B cell (primary cell): ENCODE results near the gene MBOAT1. TPM values are rescaled to one million over a fixed set of nuclear protein-coding genes. Genes with fewer than 3 reads are reported as not detected.

Source experiments
- ATAC-seq: fragments of 200-7000 bp; cut with Tn5 transposase; one replicate; pipeline ENCODE4 v1.10.0; 2021; ENCODE audit warnings: low read depth, mild to moderate bottlenecking, moderate number of reproducible peaks, moderate library complexity
- CTCF ChIA-PET: fragments of 350-600 bp; sonication (Branson Sonifier 250); formaldehyde crosslinking; loops from one replicate; lab custom pipeline; 2021; ENCODE audit warnings: antibody characterized with exemption, inconsistent platforms; lab: Charles Lee
- POLR2A ChIA-PET: fragments of 350-600 bp; sonication (Branson Sonifier 250); formaldehyde crosslinking; loops from one replicate; lab custom pipeline; 2021; ENCODE audit warnings: antibody characterized with exemption; lab: Charles Lee
- DNase-seq: peaks from one replicate; pipeline ENCODE4 v3.0.0; 2013
- H2AFZ ChIP-seq: 2 replicates; pipeline ENCODE4 v1.6.1; 2012; ENCODE audit warnings: mild to moderate bottlenecking, low read depth, low read length; ENCODE audit not compliant: insufficient read depth, poor library complexity, severe bottlenecking
- H3K27ac ChIP-seq, 2 donors: 1 replicate in 1 of 2; 2 replicates in 1 of 2; pipeline ENCODE4 v1.5.1; 2012 to 2013; ENCODE audit warnings: low read length in 2 of 2, mild to moderate bottlenecking in 2 of 2, moderate library complexity in 1 of 2
- H3K27me3 ChIP-seq, 4 experiments: fragments of 200-600 bp in 1 of 4; sonication (generic) in 1 of 4; replicated peaks in 1 of 4; 1 replicate in 2 of 4; 2 replicates in 2 of 4; pipeline versions ENCODE4 v1.6.1 to v1.7.0; 2013 to 2016; ENCODE audit warnings: low read length in 3 of 4, mild to moderate bottlenecking in 2 of 4, mixed read lengths in 1 of 4, moderate library complexity in 1 of 4; ENCODE audit not compliant: insufficient read depth in 4 of 4, control insufficient read depth in 3 of 4; ENCODE audit errors: control extremely low read depth in 1 of 4
- H3K36me3 ChIP-seq, 2 experiments: replicated peaks in 1 of 2; 1 replicate in 1 of 2; 2 replicates in 1 of 2; pipeline versions ENCODE4 v1.6.1 to v1.7.1; 2013; ENCODE audit warnings: low read length in 1 of 2; ENCODE audit not compliant: insufficient read depth in 2 of 2, control insufficient read depth in 1 of 2; ENCODE audit errors: control extremely low read depth in 1 of 2, extremely low read depth in 1 of 2
- H3K4me1 ChIP-seq, 2 donors: fragments of 200-600 bp in 1 of 2; sonication (generic) in 1 of 2; 1 replicate in 1 of 2; 2 replicates in 1 of 2; pipeline versions ENCODE4 v1.5.1 to v1.6.1; 2013 to 2017; ENCODE audit warnings: low read length in 2 of 2; ENCODE audit not compliant: control insufficient read depth in 2 of 2, insufficient read depth in 2 of 2
- H3K4me2 ChIP-seq: replicated peaks from 2 replicates; pipeline ENCODE3; 2012; ENCODE audit warnings: mild to moderate bottlenecking, low read depth, low read length; ENCODE audit not compliant: poor library complexity, severe bottlenecking
- H3K4me3 ChIP-seq, 5 experiments: fragments of 200-600 bp in 1 of 5; sonication (generic) in 1 of 5; 1 replicate in 3 of 5; 2 replicates in 2 of 5; pipeline versions ENCODE4 v1.5.1 to v1.7.0; 2011 to 2016; ENCODE audit warnings: low read length in 4 of 5, mild to moderate bottlenecking in 4 of 5, low read depth in 2 of 5, control low read depth in 1 of 5, moderate library complexity in 1 of 5; ENCODE audit not compliant: insufficient read depth in 1 of 5; ENCODE audit errors: control extremely low read depth in 1 of 5, extremely low read depth in 1 of 5
- H3K79me2 ChIP-seq: fragments of 200-600 bp; sonication (generic); one replicate; pipeline ENCODE4 v1.6.0; 2016; ENCODE audit warnings: low read length; ENCODE audit not compliant: control insufficient read depth, insufficient read depth
- H3K9ac ChIP-seq: fragments of 200-600 bp; sonication (generic); 2 replicates; pipeline ENCODE4 v1.6.1; 2017; ENCODE audit warnings: mild to moderate bottlenecking, low read length, moderate library complexity
- H3K9me3 ChIP-seq, 3 donors: one replicate each; pipeline versions ENCODE4 v1.6.1 to v1.7.1; 2013; ENCODE audit warnings: low read length in 2 of 3; ENCODE audit not compliant: control insufficient read depth in 2 of 3, insufficient read depth in 1 of 3; ENCODE audit errors: control extremely low read depth in 1 of 3
- H4K20me1 ChIP-seq: 2 replicates; pipeline ENCODE4 v1.6.0; 2012; ENCODE audit warnings: mild to moderate bottlenecking, low read length; ENCODE audit not compliant: insufficient read depth, control insufficient read depth, poor library complexity, severe bottlenecking
- H3K27ac Mint-ChIP-seq: one replicate; pipeline ENCODE4 v1.8.0; 2021; ENCODE audit warnings: mixed read lengths
- H3K27me3 Mint-ChIP-seq: one replicate; pipeline ENCODE4 v1.8.0; 2021; ENCODE audit warnings: mixed read lengths
- H3K4me1 Mint-ChIP-seq: one replicate; pipeline ENCODE4 v1.8.0; 2021; ENCODE audit warnings: mixed read lengths
- H3K4me3 Mint-ChIP-seq: one replicate; pipeline ENCODE4 v1.8.0; 2021; ENCODE audit warnings: mixed read lengths
- H3K9me3 Mint-ChIP-seq: one replicate; pipeline ENCODE4 v1.8.0; 2022; ENCODE audit warnings: mixed read lengths; ENCODE audit not compliant: insufficient read depth
- EZH2 ChIP-seq: IDR thresholded peaks from 2 replicates; pipeline ENCODE4 v1.6.1; 2012; ENCODE audit warnings: borderline replicate concordance, low read depth, mild to moderate bottlenecking, moderate library complexity, low read length; ENCODE audit not compliant: insufficient read depth, poor library complexity, severe bottlenecking
- WGBS: methylation state at CpG from one replicate; pipeline ENCODE4 v1.1.5; 2013; ENCODE audit warnings: missing lambda C conversion rate; ENCODE audit not compliant: insufficient coverage; 5-methylcytosine and 5-hydroxymethylcytosine counted together
- intact Hi-C: fragments of 100-400 bp; cut with micrococcal nuclease; formaldehyde crosslinking; loops from one replicate; pipeline ENCODE4 v1.10.0; 2022
- polyA plus RNA-seq: library from polyadenylated mRNA; depleted of rRNA; stranded (reverse); fragments of >200 nt; gene quantifications from 2 replicates; pipeline ENCODE4 v1.2.3, GENCODE V29; 2012
- total RNA-seq, 2 donors: library from RNA; stranded (reverse); fragments of 120-200 nt in 1 of 2; gene quantifications; 1 replicate in 1 of 2; 2 replicates in 1 of 2; pipeline versions ENCODE4 v1.2.3 to v1.2.4, GENCODE V29; 2013 to 2022
- TF ChIP-seq, protein P1 (sequence below): fragments of 200-600 bp; IDR thresholded peaks from one replicate; pipeline ENCODE4 v1.8.0; 2022; ENCODE audit warnings: antibody characterized with exemption, mild to moderate bottlenecking

The MBOAT1 gene
- total and polyA plus RNA-seq, 2 donors (not counting 1 experiment from before 2014, with no cell fraction given) = 5.4 to 8.1 TPM

DNA sequence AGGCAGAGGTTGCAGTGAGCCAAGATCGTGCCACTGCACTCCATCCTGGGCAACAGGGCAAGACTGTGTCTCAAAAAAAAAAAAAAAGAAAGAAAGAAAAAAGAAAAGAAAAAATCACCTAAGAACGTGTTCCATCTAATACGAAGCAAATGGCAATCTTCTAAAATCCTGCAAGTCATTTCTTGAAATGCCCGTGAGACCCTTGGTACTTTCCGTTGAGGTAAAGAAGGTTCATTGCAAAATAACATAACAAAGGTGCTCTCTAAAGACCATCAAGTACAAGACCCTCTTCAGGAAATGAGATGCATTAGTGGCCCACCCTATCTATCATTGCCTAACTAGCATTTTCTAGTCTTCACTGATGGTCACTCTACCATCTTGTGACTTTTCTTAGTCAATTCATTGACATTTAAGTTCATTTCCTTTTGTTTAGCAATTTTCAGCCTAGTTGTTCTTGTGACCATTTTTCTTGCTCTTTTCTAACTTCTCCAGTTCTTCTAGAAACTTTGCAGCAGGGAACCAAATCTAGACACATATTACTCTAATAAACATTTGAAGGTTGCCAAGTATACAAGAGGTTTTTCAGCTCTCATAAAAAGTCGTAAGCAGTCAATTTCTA lies 14.0 kb downstream of the MBOAT1 start:
- H2AFZ ChIP-seq = no peak overlapping the region
- H3K27ac ChIP-seq = no peak overlapping the region
- H3K4me1 ChIP-seq = no peaks in the 10 kb centered on the region
- no peak for TF ChIP-seq EZH2
- TF ChIP-seq, protein P1, sequence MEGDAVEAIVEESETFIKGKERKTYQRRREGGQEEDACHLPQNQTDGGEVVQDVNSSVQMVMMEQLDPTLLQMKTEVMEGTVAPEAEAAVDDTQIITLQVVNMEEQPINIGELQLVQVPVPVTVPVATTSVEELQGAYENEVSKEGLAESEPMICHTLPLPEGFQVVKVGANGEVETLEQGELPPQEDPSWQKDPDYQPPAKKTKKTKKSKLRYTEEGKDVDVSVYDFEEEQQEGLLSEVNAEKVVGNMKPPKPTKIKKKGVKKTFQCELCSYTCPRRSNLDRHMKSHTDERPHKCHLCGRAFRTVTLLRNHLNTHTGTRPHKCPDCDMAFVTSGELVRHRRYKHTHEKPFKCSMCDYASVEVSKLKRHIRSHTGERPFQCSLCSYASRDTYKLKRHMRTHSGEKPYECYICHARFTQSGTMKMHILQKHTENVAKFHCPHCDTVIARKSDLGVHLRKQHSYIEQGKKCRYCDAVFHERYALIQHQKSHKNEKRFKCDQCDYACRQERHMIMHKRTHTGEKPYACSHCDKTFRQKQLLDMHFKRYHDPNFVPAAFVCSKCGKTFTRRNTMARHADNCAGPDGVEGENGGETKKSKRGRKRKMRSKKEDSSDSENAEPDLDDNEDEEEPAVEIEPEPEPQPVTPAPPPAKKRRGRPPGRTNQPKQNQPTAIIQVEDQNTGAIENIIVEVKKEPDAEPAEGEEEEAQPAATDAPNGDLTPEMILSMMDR = no peak
- no peak overlapping the region for H3K4me2 ChIP-seq
- H3K9me3 ChIP-seq = no peaks in the 10 kb centered on the region
- no peaks in the 10 kb centered on the region for H4K20me1 ChIP-seq
- Mint-ChIP-seq H3K9me3 (no peaks in the 10 kb centered on the region), H3K27ac (no peak overlapping the region), H3K4me1 (peaks cover 2% of the 10 kb centered on the region), H3K27me3 (no peaks in the 10 kb centered on the region), H3K4me3 (no peak overlapping the region)
- POLR2A ChIA-PET = no interaction called here
- no peaks in the 10 kb centered on the region for H3K36me3 ChIP-seq
- intact Hi-C loops = no loop called here
- H3K79me2 ChIP-seq = no peaks in the 10 kb centered on the region
- DNase-seq (no peak), ATAC-seq (no peak)
- H3K4me3 ChIP-seq = no peak overlapping the region
- WGBS = no CpG with 5 or more reads among the region's 6 CpGs
- CTCF ChIA-PET = interaction anchor here (0.6 kb wide), 1 partner anchor 22 kb away, joined by 3 read pairs; no protein-coding TSS in a partner anchor
- no peaks in the 10 kb centered on the region for H3K27me3 ChIP-seq
- no peak overlapping the region for H3K9ac ChIP-seq

DNA sequence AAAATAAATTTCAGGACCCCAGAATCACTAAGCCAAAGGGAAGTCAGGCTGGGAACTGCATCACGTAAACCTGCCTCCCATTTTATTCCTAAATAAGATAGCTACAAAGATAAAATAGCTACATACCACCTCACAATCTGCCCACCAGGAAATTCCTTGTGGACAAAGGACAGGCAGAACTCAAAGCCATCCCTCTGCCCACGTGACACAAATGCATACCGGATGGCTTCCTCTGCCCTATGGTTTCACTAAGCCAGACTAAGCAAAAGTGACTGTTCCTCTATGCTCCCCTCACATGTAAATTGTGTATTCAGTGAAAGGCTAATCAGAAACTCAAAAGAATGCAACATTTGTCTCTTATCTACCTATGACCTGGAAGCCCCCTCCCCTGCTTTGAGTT lies 15.0 kb downstream of the MBOAT1 start:
- Histone ChIP-seq H3K4me1 (no peaks in the 10 kb centered on the region), H3K4me2 (no peak overlapping the region), H2AFZ (no peak overlapping the region), H3K36me3 (no peaks in the 10 kb centered on the region), H3K79me2 (no peaks in the 10 kb centered on the region), H3K9ac (no peak overlapping the region), H3K9me3 (no peaks in the 10 kb centered on the region), H3K4me3 (no peak overlapping the region), H3K27me3 (no peaks in the 10 kb centered on the region), H3K27ac (no peak overlapping the region), H4K20me1 (no peaks in the 10 kb centered on the region)
- CTCF ChIA-PET = no interaction called here
- H3K9me3 Mint-ChIP-seq = peaks cover under 1% of the 10 kb centered on the region
- WGBS = 100% methylated on average over 1 of the region's 3 CpGs
- TF ChIP-seq EZH2 = no peak
- TF ChIP-seq, protein P1 = no peak
- intact Hi-C loops = no loop called here
- no peak for DNase-seq
- no peak overlapping the region for H3K27ac Mint-ChIP-seq
- H3K4me1 Mint-ChIP-seq = no peaks in the 10 kb centered on the region
- ATAC-seq = no peak
- POLR2A ChIA-PET = no interaction called here
- H3K4me3 Mint-ChIP-seq = no peak overlapping the region
- no peaks in the 10 kb centered on the region for H3K27me3 Mint-ChIP-seq
